H1 (cell line): Measurements from ENCODE around the gene SLU7. TPM values are rescaled to one million over a fixed set of nuclear protein-coding genes. Genes with fewer than 3 reads are reported as not detected.

Experiments used
- CTCF ChIA-PET: fragments of 300-600 bp; sonication (Branson Sonifier 250); formaldehyde crosslinking; loops from one replicate; lab custom pipeline; 2021; ENCODE audit not compliant: partially characterized antibody; lab: Charles Lee
- POLR2A ChIA-PET: fragments of 300-600 bp; sonication (Branson Sonifier 250); formaldehyde crosslinking; loops from one replicate; lab custom pipeline; 2021; ENCODE audit warnings: inconsistent platforms; ENCODE audit not compliant: partially characterized antibody; lab: Charles Lee
- DNase-seq, 2 experiments: peaks; one replicate each; pipeline versions ENCODE4 v3.0.0 to v3.0.0-alpha.2; 2010 to 2022; ENCODE audit warnings: low spot score in 2 of 2, low read depth in 1 of 2, mixed read lengths in 1 of 2
- FAIRE-seq: peaks from 2 replicates; lab custom pipeline; 2011; peaks lifted over from hg19 to GRCh38; lab: Jason Lieb, UNC
- H2AFZ ChIP-seq: 2 replicates; pipeline ENCODE4 v1.8.1; 2012; ENCODE audit warnings: low read length, inconsistent platforms
- H2AK5ac ChIP-seq: 2 replicates; pipeline ENCODE4 v1.6.1; 2013; ENCODE audit warnings: low read depth, low read length
- H2BK120ac ChIP-seq: replicated peaks from 2 replicates; pipeline ENCODE3; 2013; ENCODE audit warnings: low read depth, low read length, inconsistent platforms
- H2BK12ac ChIP-seq: 2 replicates; pipeline ENCODE4 v1.6.1; 2013; ENCODE audit warnings: low read depth, low read length
- H2BK15ac ChIP-seq: 2 replicates; pipeline ENCODE4 v1.6.1; 2013; ENCODE audit warnings: low read length
- H2BK20ac ChIP-seq: 2 replicates; pipeline ENCODE4 v1.6.1; 2013; ENCODE audit warnings: low read length
- H2BK5ac ChIP-seq: 2 replicates; pipeline ENCODE4 v1.6.1; 2013; ENCODE audit warnings: low read depth, low read length
- H3K14ac ChIP-seq: 2 replicates; pipeline ENCODE4 v1.6.1; 2013; ENCODE audit warnings: inconsistent platforms; ENCODE audit not compliant: insufficient read length
- H3K18ac ChIP-seq: 2 replicates; pipeline ENCODE4 v1.6.1; 2013; ENCODE audit warnings: low read length; ENCODE audit errors: extremely low read depth
- H3K23ac ChIP-seq: 2 replicates; pipeline ENCODE4 v1.6.1; 2013; ENCODE audit warnings: inconsistent platforms; ENCODE audit not compliant: insufficient read length
- H3K23me2 ChIP-seq: 2 replicates; pipeline ENCODE4 v1.6.1; 2013; ENCODE audit warnings: low read depth, low read length
- H3K27ac ChIP-seq: 2 replicates; pipeline ENCODE4 v1.6.1; 2011; ENCODE audit warnings: low read depth, low read length, inconsistent platforms
- H3K27me3 ChIP-seq, 4 experiments: replicated peaks in 1 of 4; 1 replicate in 1 of 4; 2 replicates in 3 of 4; pipeline versions ENCODE4 v1.6.1 to v1.8.1; 2011 to 2013; ENCODE audit warnings: low read length in 3 of 4, mild to moderate bottlenecking in 3 of 4, inconsistent platforms in 2 of 4, mixed read lengths in 2 of 4, moderate library complexity in 1 of 4; ENCODE audit not compliant: control insufficient read depth in 3 of 4, insufficient read depth in 3 of 4; ENCODE audit errors: extremely low read depth in 1 of 4
- H3K36me3 ChIP-seq, 4 experiments: 2 replicates each; pipeline versions ENCODE4 v1.6.1 to v1.8.1; 2011 to 2013; ENCODE audit warnings: mild to moderate bottlenecking in 4 of 4, low read length in 3 of 4, moderate library complexity in 2 of 4, control low read depth in 1 of 4, inconsistent platforms in 1 of 4; ENCODE audit not compliant: insufficient read depth in 4 of 4, control insufficient read depth in 2 of 4
- H3K4ac ChIP-seq: replicated peaks from 2 replicates; pipeline ENCODE3; 2013; ENCODE audit warnings: low read length, low read depth, mixed read lengths, inconsistent platforms; ENCODE audit not compliant: insufficient read length
- H3K4me1 ChIP-seq, 4 experiments: replicated peaks in 1 of 4; 1 replicate in 1 of 4; 2 replicates in 3 of 4; pipeline versions ENCODE4 v1.6.1 to v1.8.1; 2011 to 2013; ENCODE audit warnings: low read length in 3 of 4, inconsistent platforms in 2 of 4, mixed read lengths in 1 of 4; ENCODE audit not compliant: insufficient read depth in 4 of 4, control insufficient read depth in 3 of 4
- H3K4me2 ChIP-seq, 2 experiments: 2 replicates each; pipeline versions ENCODE4 v1.6.1 to v1.8.1; 2011 to 2013; ENCODE audit warnings: low read depth in 2 of 2, low read length in 2 of 2, control low read depth in 1 of 2, inconsistent platforms in 1 of 2, mild to moderate bottlenecking in 1 of 2; ENCODE audit not compliant: insufficient read depth in 1 of 2
- H3K4me3 ChIP-seq, 4 experiments: fragments of 200-600, 300-600 bp in 1 of 4; sonication (generic), shearing (Covaris generic), sonication (Bioruptor Twin) in 1 of 4; 2 replicates each; pipeline versions ENCODE4 v1.5.1 to v1.8.1; 2011 to 2016; ENCODE audit warnings: low read length in 4 of 4, low read depth in 3 of 4, control low read depth in 2 of 4, inconsistent platforms in 2 of 4, mild to moderate bottlenecking in 2 of 4, mixed read lengths in 1 of 4, moderate library complexity in 1 of 4; ENCODE audit not compliant: insufficient read depth in 2 of 4; ENCODE audit errors: extremely low read depth in 1 of 4
- H3K56ac ChIP-seq: replicated peaks from 2 replicates; pipeline ENCODE3; 2013; ENCODE audit warnings: low read depth, mild to moderate bottlenecking, mixed read lengths, low read length, inconsistent platforms; ENCODE audit not compliant: insufficient read length
- H3K79me1 ChIP-seq: 2 replicates; pipeline ENCODE4 v1.6.1; 2013; ENCODE audit warnings: low read depth, low read length, control low read depth
- H3K79me2 ChIP-seq, 2 experiments: 2 replicates each; pipeline versions ENCODE4 v1.6.1 to v1.8.1; 2012 to 2013; ENCODE audit warnings: low read length in 2 of 2, mild to moderate bottlenecking in 2 of 2, inconsistent platforms in 1 of 2; ENCODE audit not compliant: insufficient read depth in 2 of 2, control insufficient read depth in 1 of 2
- H3K9ac ChIP-seq, 4 experiments: replicated peaks in 1 of 4; 1 replicate in 1 of 4; 2 replicates in 3 of 4; pipeline versions ENCODE4 v1.6.1 to v1.8.1; 2011 to 2013; ENCODE audit warnings: low read depth in 3 of 4, low read length in 3 of 4, control low read depth in 2 of 4, mild to moderate bottlenecking in 2 of 4, moderate library complexity in 2 of 4, inconsistent platforms in 1 of 4; ENCODE audit errors: extremely low read depth in 1 of 4
- H3K9me3 ChIP-seq, 2 experiments: 2 replicates each; pipeline versions ENCODE4 v1.6.1 to v1.8.1; 2012 to 2013; ENCODE audit warnings: mild to moderate bottlenecking in 2 of 2, moderate library complexity in 2 of 2, control low read depth in 1 of 2, inconsistent platforms in 1 of 2, low read depth in 1 of 2, low read length in 1 of 2, mixed read lengths in 1 of 2; ENCODE audit not compliant: insufficient read depth in 2 of 2
- H4K20me1 ChIP-seq, 2 experiments: replicated peaks in 1 of 2; 2 replicates each; pipeline versions ENCODE3 to v1.8.1; 2011 to 2013; ENCODE audit warnings: inconsistent platforms in 2 of 2, low read length in 2 of 2, mild to moderate bottlenecking in 1 of 2; ENCODE audit not compliant: insufficient read depth in 2 of 2, control insufficient read depth in 1 of 2
- H4K5ac ChIP-seq: 2 replicates; pipeline ENCODE4 v1.6.1; 2013; ENCODE audit warnings: low read length, low read depth, mixed read lengths, inconsistent platforms; ENCODE audit not compliant: insufficient read length
- H4K8ac ChIP-seq: 2 replicates; pipeline ENCODE4 v1.8.0; 2013; ENCODE audit warnings: mild to moderate bottlenecking, moderate library complexity, low read length, inconsistent platforms; ENCODE audit not compliant: insufficient read depth; ENCODE audit errors: extremely low read depth
- H4K91ac ChIP-seq: replicated peaks from 2 replicates; pipeline ENCODE3; 2013; ENCODE audit warnings: low read length, mixed read lengths, inconsistent platforms; ENCODE audit not compliant: insufficient read length
- BACH1 ChIP-seq: IDR thresholded peaks from 2 replicates; pipeline ENCODE4 v1.6.1; 2012; ENCODE audit warnings: low read length, improper control_type of control experiment
- HDAC2 ChIP-seq, 2 experiments: fragments of 300-600 bp in 1 of 2; sonication (generic) in 1 of 2; IDR thresholded peaks; 2 replicates each; pipeline ENCODE4 v1.6.1; 2011 to 2012; ENCODE audit warnings: low read depth in 2 of 2, low read length in 2 of 2, mild to moderate bottlenecking in 2 of 2, moderate library complexity in 2 of 2, borderline replicate concordance in 1 of 2, inconsistent platforms in 1 of 2
- JUND ChIP-seq: IDR thresholded peaks from 2 replicates; pipeline ENCODE4 v1.6.1; 2011; ENCODE audit warnings: mild to moderate bottlenecking, improper control_type of control experiment, low read length
- KDM5A ChIP-seq: fragments of 200-600 bp; IDR thresholded peaks from 2 replicates; pipeline ENCODE4 v1.7.1; 2012; ENCODE audit warnings: mild to moderate bottlenecking, low read length, inconsistent platforms, mixed read lengths
- WGBS, 2 experiments: shearing (Covaris generic) in 1 of 2; methylation state at CpG; one replicate each; pipeline versions ENCODE4 v1.1.6 to v1.1.7; 2013 to 2015; ENCODE audit warnings: low lambda C conversion rate in 2 of 2, mixed read lengths in 2 of 2, inconsistent platforms in 1 of 2, low coverage in 1 of 2, missing lambda C conversion rate in 1 of 2; ENCODE audit not compliant: insufficient replicate concordance in 2 of 2, insufficient coverage in 1 of 2, insufficient read length in 1 of 2; ENCODE audit errors: extremely low coverage in 1 of 2, missing lambda C conversion rate in 1 of 2; 5-methylcytosine and 5-hydroxymethylcytosine counted together
- polyA plus RNA-seq, 7 experiments: library from polyadenylated mRNA; depleted of rRNA in 3 of 7; stranded (reverse) in 5 of 7; unstranded in 2 of 7; fragments of >200 nt in 5 of 7; fragments of 200-250 nt in 2 of 7; gene quantifications; 1 replicate in 5 of 7; 2 replicates in 1 of 7; 4 replicates in 1 of 7; pipeline versions ENCODE4 v1.2.1 to v1.2.3, GENCODE V29; 2011 to 2013; ENCODE audit warnings: missing spikeins in 2 of 7, mixed read lengths in 2 of 7
- total RNA-seq: library from RNA; stranded (reverse); fragmentation: NEBNext Ultra II Directional; extraction: Animal tissue kit (Norgen Biotek cat#: 25700); gene quantifications from 2 replicates; pipeline ENCODE4 v1.2.1, GENCODE V29; 2021

SLU7 gene
- total and polyA plus RNA-seq, 2 of the 8 experiments (the other 6 are each of a cell fraction or from before 2014, with no cell fraction given), result 6.0 to 34.1 TPM

GRCh38 chr5:160442824-160443431 is 24.0 kb upstream of the SLU7 start:
- no peaks in the 10 kb centered on the region; the same call in 1 of the 2 replicates for H3K23me2 ChIP-seq
- WGBS, 2 experiments, result 94% methylated on average over 4 of the region's 4 CpGs; no CpG with 5 or more reads in 1 of the 2 experiments
- H2AK5ac ChIP-seq, result peak overlapping the region; percentile 80; the same call in 1 of the 2 replicates
- no peak overlapping the region for H2BK120ac ChIP-seq
- no peak overlapping the region for H2BK5ac ChIP-seq
- H3K56ac ChIP-seq, result no peak overlapping the region
- peak overlapping the region; percentile 64; the same call in 1 of the 2 replicates for H2BK12ac ChIP-seq
- H3K4ac ChIP-seq, result no peak overlapping the region
- CTCF ChIA-PET, result interaction anchor here (0.7 to 6.2 kb wide), 7 partner anchors 21 to 1101 kb away, joined by 3 to 81 read pairs (median 3); no protein-coding TSS in a partner anchor
- no peak overlapping the region for H3K23ac ChIP-seq
- no peak overlapping the region for H3K4me2 ChIP-seq
- H3K4me3 ChIP-seq, result no peak overlapping the region
- H3K36me3 ChIP-seq, result no peaks in the 10 kb centered on the region
- H3K27me3 ChIP-seq, result no peaks in the 10 kb centered on the region
- H4K91ac ChIP-seq, result no peak overlapping the region
- no peak for FAIRE-seq
- 0 out of 4 replicates have a peak, but pooled peaks cover 0 to 3% of the 10 kb centered on the region in 2 experiments for H3K9me3 ChIP-seq
- no peak overlapping the region for H3K18ac ChIP-seq
- no peak overlapping the region for H4K5ac ChIP-seq
- no peaks in the 10 kb centered on the region for H3K4me1 ChIP-seq
- H2AFZ ChIP-seq, result peak overlapping the region; percentile 38; the same call in 1 of the 2 replicates
- 0 out of 2 replicates have a peak overlapping the region, but pooled peaks have one; percentile 61 for H2BK15ac ChIP-seq
- H4K20me1 ChIP-seq, result no peaks in the 10 kb centered on the region
- H4K8ac ChIP-seq, result no peak overlapping the region
- POLR2A ChIA-PET, result interaction anchor here (1.0 kb wide), 1 partner anchor 13 kb away, joined by 4 read pairs; no protein-coding TSS in a partner anchor
- no peaks in the 10 kb centered on the region for H3K79me2 ChIP-seq
- H3K79me1 ChIP-seq, result no peaks in the 10 kb centered on the region
- DNase-seq, result no peak
- no peak overlapping the region for H3K27ac ChIP-seq
- H2BK20ac ChIP-seq, result 0 out of 2 replicates have a peak overlapping the region, but pooled peaks have one; percentile 43
- no peak overlapping the region for H3K9ac ChIP-seq
- H3K14ac ChIP-seq, result no peak overlapping the region
- TF ChIP-seq JUND (no peak), KDM5A (no peak), HDAC2 (IDR thresholded peaks at IDR 0.05; ENCODE audit: borderline replicate concordance in 1 of 2, low read depth in 2 of 2, low read length in 2 of 2) (no peak), BACH1 (no peak)
